ENCODE measurements around the gene PGA3.
A peak's percentile ranks its signal among the peaks of the same experiment; 100 is the strongest.
"Not testable (repeated sequence)": the region's sequence is repeated elsewhere in the genome, so short reads cannot be mapped to it uniquely, and the experiment has no call there.

PGA3 gene

DNA sequence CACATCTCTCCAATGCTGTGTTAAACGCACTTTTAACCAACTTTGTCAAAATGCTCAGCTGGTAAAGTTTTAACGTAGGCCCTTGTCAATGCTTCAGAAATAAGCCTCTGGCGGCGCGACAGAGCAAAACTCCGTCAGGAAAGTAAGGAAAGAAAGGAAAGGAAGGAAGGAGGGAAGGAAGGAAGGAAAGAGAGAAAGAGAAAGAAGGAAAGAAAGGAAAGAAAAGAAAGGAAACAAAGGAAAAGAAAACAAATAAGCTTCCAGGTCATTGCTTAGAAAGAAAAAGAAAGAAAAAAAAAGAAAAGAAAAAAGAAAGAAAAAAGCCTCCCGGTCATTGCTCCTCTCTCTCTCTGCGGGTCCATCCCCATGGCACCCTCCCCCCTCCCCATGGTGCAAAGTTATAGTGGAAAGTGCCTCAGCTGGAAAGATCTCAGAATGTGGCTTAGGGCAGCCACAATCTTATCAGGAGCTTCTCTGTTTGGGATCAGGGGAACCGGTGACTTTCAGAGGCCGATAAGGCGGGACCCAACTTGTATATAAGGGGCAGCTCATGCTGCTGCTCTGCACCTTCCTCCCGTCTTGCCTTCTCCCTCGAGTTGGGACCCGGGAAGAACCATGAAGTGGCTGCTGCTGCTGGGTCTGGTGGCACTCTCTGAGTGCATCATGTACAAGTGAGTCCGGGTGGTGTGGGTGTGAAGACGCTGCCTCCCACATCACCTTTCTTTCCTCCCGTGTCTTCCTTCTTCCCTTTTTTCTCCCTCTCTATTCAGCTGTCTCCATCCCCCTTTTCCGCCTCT lies at the start of gene PGA3:
TSS of gene PGA3 (plus strand) at position 566 of the 797 bp plus-strand sequence. CDS start at position 616, 50 bp downstream.
- H3K9me3 Mint-ChIP-seq, H3K27ac Mint-ChIP-seq, H3K4me3 Mint-ChIP-seq, H3K36me3 Mint-ChIP-seq, H3K4me1 Mint-ChIP-seq, CTCF ChIA-PET, DNase-seq: not testable (repeated sequence)
- peaks cover 42% of the 10 kb centered on the region for H3K27me3 Mint-ChIP-seq

DNA sequence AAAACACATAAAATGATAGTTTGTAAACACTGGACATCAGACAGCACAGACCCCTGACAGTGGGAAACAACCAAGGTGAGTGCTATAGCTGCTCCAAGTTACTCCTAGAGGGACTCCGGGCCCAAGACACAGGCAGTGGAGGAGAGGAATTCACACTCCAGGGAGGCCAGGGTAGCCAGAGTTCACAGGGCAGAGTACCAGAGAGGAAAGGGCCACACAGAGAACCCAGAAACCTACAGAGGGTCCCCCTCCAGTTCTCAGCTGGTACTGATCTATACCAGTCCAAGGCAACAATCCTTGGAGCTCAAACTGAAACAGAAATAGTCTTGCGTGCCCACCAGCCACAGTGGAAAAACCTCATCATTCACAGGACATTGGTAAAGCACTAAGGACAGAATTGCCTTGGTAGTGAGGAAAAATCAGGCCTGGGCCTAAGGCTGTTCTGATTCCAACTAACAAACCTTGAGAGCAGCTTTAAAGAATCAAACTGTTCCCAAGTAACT lies 49.7 kb upstream of the PGA3 start:
- no peak overlapping the region for H3K4me3 Mint-ChIP-seq

DNA sequence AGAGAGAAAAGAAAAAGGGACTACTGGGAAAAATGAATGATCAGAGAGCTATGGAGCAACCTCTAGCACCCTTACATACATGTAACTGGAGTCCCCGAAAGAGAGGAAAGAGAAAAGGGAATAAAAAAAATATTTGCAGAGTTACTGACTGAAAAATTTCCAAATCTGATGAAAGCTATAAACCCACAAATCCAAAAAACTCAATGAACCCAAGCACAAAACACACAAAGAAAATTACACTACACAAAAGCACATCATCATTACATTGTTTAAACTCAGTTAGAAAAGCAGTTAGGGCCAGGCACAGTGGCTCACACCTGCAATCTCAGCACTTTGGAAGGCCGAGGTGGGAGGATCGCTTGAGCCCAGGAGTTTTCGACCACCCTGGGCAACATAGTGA lies 48.8 kb upstream of the PGA3 start:
- H3K27ac Mint-ChIP-seq, result no peak overlapping the region
- H3K27me3 Mint-ChIP-seq, result no peaks in the 10 kb centered on the region
- peaks cover 27% of the 10 kb centered on the region for H3K36me3 Mint-ChIP-seq
- peaks cover 19% of the 10 kb centered on the region for H3K4me1 Mint-ChIP-seq
- DNase-seq, result no peak
- CTCF ChIA-PET, result no interaction called here
- peaks cover 23% of the 10 kb centered on the region for H3K9me3 Mint-ChIP-seq
- H3K4me3 Mint-ChIP-seq, result no peak overlapping the region

More for the DNA sequence above, 49.7 kb upstream of the PGA3 start:
- H3K9me3 Mint-ChIP-seq, result peaks cover 23% of the 10 kb centered on the region
- H3K4me1 Mint-ChIP-seq, result peaks cover 13% of the 10 kb centered on the region
- peaks cover 27% of the 10 kb centered on the region for H3K36me3 Mint-ChIP-seq
- CTCF ChIA-PET, result no interaction called here
- H3K27me3 Mint-ChIP-seq, result no peaks in the 10 kb centered on the region
- no peak for DNase-seq
- no peak overlapping the region for H3K27ac Mint-ChIP-seq

DNA sequence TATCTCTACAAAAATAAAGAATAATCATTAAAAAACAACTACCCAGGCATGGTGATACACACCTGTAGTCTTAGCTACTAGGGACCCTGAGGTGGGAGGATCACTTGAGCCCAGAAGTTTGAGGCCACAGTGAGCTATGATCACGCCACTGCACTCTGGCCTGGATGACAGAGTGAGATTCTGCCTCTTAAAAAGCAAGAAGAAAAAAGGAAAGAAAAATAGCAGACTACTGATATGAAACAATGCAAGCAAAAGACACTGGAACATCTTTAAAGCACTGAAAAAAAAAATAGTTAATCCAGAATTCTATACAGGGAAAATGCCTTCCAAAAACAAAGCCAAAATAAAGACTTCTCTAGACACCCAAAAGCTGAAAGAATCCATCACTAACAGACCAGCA lies 48.0 kb upstream of the PGA3 start:
- CTCF ChIA-PET, result no interaction called here
- peaks cover 23% of the 10 kb centered on the region for H3K9me3 Mint-ChIP-seq
- H3K36me3 Mint-ChIP-seq, result peaks cover 27% of the 10 kb centered on the region
- no peak overlapping the region for H3K27ac Mint-ChIP-seq
- no peak for DNase-seq
- peaks cover 25% of the 10 kb centered on the region for H3K4me1 Mint-ChIP-seq
- no peak overlapping the region for H3K4me3 Mint-ChIP-seq
- H3K27me3 Mint-ChIP-seq, result no peaks in the 10 kb centered on the region

DNA sequence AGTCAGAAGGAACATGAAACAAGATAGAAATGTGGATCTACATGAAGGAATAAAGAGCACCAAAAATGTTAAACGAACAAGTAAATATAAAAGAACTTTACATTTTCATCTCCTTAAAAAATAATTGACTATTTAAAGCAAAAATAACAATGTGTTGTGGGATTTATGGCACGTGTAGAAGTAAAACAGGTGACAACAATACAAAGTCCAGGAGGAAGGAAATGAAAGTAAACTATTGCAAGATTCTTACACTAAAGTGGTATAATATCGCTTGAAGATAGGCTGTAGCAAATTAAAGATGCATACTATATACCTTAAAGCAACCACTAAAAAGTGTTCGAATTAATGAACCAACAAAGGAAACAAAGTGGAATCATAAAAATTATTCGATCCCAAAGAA lies 47.6 kb upstream of the PGA3 start:
- CTCF ChIA-PET, result no interaction called here
- Mint-ChIP-seq H3K27ac (no peak overlapping the region), H3K4me1 (peaks cover 29% of the 10 kb centered on the region), H3K4me3 (no peak overlapping the region), H3K36me3 (peaks cover 27% of the 10 kb centered on the region), H3K27me3 (no peaks in the 10 kb centered on the region), H3K9me3 (peaks cover 23% of the 10 kb centered on the region)
- DNase-seq, result no peak

DNA sequence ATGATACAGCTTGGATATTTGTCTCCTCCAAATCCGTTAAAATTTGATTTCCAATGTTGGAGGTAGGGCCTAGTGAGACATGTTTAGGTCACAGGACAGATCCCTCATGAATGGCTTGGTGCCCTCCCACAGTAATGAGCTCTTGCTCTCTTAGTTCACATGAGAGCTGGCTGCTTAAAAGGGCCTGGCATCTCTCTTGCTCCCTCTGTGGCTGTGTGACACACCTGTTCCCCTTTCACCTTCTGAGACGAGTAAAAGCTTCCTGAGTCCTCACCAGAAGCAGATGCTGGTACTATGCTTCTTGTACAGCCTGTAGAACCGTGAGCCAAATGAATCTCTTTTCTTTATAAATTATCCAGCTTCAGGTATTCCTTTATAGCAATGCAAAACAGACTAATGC lies 45.6 kb upstream of the PGA3 start:
- peaks cover 4% of the 10 kb centered on the region for H3K27me3 Mint-ChIP-seq
- H3K4me1 Mint-ChIP-seq, result peaks cover 43% of the 10 kb centered on the region
- H3K36me3 Mint-ChIP-seq, result peaks cover 27% of the 10 kb centered on the region
- DNase-seq, result no peak
- H3K27ac Mint-ChIP-seq, result peak overlapping the region; percentile 8
- no peak overlapping the region for H3K4me3 Mint-ChIP-seq
- CTCF ChIA-PET, result interaction anchor here (0.9 kb wide), 1 partner anchor 269 kb away, joined by 4 read pairs; no protein-coding TSS in a partner anchor
- peaks cover 23% of the 10 kb centered on the region for H3K9me3 Mint-ChIP-seq

DNA sequence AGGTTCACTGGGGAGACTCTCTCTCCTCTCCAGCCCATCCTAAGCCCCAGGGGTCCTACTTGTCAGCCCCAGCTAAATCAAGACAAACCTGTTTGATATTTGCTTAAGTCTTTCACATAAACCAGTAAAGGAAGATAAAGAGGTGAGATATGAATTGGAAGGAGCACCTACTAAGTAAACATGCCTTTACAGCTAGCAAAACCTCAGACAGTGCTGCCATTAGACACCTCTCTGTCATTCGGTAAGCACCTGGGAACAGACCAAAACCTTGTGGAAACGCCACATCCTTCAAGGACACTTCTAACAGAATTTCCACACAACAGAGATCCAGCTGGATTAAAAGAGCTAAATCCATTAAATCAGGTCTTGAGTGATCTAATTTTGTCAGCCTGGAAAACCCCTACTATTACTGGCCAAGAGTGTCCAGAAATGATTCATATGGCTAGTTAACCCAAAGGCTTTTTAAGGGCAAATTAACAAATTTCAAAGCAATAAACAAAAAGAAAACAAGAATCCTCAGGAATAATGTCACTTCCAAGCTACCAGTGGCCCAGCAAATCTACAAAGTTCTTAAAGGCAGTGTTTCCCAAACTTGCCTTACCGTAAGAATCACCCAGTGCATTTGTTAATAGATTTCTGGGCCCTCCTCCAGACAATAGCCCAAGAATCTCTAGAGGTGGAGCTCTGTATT lies 44.5 kb upstream of the PGA3 start:
- Mint-ChIP-seq H3K9me3 (peaks cover 23% of the 10 kb centered on the region), H3K27me3 (peaks cover 4% of the 10 kb centered on the region), H3K4me1 (peaks cover 50% of the 10 kb centered on the region), H3K36me3 (peaks cover 27% of the 10 kb centered on the region), H3K4me3 (peak overlapping the region; percentile 24), H3K27ac (peak overlapping the region; percentile 29)
- no peak for DNase-seq
- CTCF ChIA-PET, result interaction anchor here (0.9 to 1.2 kb wide), 3 partner anchors 17 to 270 kb away, joined by 3 to 4 read pairs (median 3); no protein-coding TSS in a partner anchor

DNA sequence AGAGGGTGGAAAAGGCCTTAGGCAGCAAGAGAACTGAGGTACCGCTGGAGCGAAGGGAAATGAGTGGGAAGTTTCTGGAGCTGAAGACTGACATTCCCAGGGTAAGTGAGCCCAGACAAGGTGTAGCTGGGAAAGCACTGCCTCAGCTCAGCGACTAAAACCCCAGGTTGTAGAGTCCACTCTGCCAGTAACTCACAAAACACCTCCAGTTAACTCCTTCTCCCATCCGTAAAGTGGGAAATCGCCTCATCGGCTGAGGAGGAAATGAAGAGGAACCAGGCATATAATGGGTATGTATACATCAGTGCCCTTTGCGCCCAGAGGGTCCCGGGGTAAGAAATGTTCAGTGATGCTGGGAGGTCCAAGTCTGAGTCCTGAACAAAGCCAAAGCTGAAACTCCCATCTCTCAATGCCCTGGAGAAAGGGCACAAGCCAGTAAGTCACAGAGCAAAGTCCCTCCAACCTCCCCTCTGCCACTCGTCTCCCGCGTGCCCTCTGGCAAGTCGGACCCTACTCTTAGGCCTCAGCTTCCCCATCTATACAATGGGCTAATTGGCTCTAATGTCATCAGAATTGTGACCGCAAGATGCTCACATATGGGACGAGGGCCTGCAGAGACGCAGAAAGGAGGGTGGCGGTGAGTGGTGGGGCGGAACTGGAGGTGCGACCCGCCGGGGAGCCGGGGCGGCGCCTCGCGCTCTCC lies 42.7 kb upstream of the PGA3 start:
- peaks cover 59% of the 10 kb centered on the region for H3K4me1 Mint-ChIP-seq
- peaks cover 10% of the 10 kb centered on the region for H3K36me3 Mint-ChIP-seq
- H3K4me3 Mint-ChIP-seq, result peak overlapping the region; percentile 80
- no peak for DNase-seq
- H3K27me3 Mint-ChIP-seq, result peaks cover 4% of the 10 kb centered on the region
- peaks cover 5% of the 10 kb centered on the region for H3K9me3 Mint-ChIP-seq
- CTCF ChIA-PET, result interaction anchor here (1.1 kb wide), 1 partner anchor 330 kb away, joined by 3 read pairs; no protein-coding TSS in a partner anchor
- H3K27ac Mint-ChIP-seq, result peak overlapping the region; percentile 89

DNA sequence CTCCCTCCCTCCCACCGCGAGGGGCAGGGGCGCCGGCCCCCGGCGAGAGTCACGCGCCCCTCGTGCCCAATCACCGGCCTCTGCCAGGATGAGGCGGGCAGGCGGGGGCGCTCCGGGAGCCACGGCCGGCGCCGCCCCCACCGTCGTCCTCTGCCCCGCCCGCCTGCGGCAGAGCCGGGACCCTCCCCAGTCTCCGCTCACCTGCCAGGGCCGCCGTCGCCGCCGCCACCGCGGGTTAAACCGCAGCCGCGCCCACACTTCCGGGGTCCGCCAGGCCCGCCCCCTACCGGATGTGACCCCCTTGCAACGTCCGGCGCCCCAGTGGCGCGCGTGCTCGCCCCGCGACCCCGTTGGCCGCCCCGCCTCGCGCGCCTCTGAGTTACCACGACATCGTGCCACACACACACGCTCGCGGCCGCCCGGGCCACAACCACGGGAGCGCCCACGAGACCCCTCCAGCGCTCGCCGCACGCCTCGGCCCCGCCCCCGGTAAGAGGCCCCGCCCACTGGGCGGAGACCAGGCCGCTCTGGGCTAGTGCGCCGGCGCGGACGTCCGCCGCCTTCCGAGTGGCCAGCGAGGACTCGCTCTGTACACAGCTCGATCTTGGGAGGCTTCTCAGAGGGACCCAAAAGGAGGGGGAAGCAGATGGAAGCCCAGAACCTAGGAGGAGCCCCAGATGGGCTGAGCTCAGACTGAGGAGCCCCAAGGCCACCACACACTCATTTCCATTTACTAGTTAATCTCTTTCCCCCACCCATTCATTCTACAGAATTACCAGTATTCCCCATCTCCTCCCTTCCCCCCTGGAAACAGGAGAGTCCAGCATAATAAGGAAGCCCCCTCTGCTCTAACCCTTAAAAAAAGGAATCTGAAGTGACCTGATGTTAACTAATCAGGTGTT lies 41.9 kb upstream of the PGA3 start, which contains the start of gene VPS37C:
TSS of gene VPS37C (minus strand) at position 237 of the 902 bp plus-strand sequence. CDS start 22,597 bp downstream, outside the sequence.
- peaks cover 6% of the 10 kb centered on the region for H3K36me3 Mint-ChIP-seq
- peaks cover 2% of the 10 kb centered on the region for H3K9me3 Mint-ChIP-seq

DNA sequence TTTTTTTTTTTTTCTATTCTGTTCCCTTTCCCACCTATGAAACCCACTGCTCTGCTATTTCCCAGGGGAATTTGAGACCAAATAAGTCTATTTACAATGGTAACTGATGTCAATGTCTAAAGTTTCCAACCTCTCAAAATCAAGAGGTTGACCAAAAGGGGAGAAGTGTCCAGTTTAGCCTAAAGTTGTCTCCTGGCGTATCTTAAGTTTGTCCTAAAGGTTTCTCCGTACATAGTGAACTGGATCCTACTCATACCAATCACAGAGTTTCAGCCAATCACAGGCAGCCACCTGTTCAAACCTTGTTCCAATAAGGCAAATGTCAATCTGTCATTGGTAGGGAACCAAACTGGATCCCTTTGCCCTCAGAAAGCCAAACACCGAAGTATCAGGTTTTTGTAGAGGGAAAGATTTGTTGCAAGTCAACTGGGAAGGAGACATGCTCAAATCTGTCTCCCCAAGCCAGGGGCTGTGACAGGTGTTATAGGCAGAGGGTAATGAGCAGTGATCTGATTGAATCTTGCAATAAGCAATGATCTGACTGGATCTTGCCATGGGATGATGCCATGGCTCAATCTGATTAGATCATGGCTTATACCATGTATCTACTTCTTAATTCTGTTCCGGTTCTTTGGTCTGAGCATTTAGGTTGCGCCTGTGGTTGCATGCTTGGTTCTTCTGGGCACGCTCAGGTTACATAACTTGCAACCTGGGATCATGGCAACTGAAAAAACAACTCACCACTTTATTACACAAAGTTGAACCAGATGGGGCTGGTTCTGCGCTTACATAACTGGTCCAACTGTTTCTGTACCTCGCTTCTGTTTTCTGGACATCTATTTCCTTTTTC lies 41.0 kb upstream of the PGA3 start:
- peaks cover 61% of the 10 kb centered on the region for H3K4me1 Mint-ChIP-seq
- H3K27me3 Mint-ChIP-seq, result peaks cover 4% of the 10 kb centered on the region
- H3K9me3 Mint-ChIP-seq, result no peaks in the 10 kb centered on the region
- CTCF ChIA-PET, result no interaction called here
- peak overlapping the region; percentile 91 for H3K27ac Mint-ChIP-seq
- DNase-seq, result peak; percentile 41
- H3K4me3 Mint-ChIP-seq, result peak overlapping the region; percentile 82
- peaks cover 4% of the 10 kb centered on the region for H3K36me3 Mint-ChIP-seq

More for the DNA sequence above, 41.9 kb upstream of the PGA3 start, which contains the start of gene VPS37C:
- Mint-ChIP-seq H3K4me1 (peaks cover 59% of the 10 kb centered on the region), H3K27ac (peak within 1 kb of the TSS; percentile 91), H3K27me3 (peaks cover 4% of the 10 kb centered on the region), H3K4me3 (peak within 1 kb of the TSS; percentile 82)
- DNase-seq, result peak; percentile 91
- CTCF ChIA-PET, result no interaction called here

DNA sequence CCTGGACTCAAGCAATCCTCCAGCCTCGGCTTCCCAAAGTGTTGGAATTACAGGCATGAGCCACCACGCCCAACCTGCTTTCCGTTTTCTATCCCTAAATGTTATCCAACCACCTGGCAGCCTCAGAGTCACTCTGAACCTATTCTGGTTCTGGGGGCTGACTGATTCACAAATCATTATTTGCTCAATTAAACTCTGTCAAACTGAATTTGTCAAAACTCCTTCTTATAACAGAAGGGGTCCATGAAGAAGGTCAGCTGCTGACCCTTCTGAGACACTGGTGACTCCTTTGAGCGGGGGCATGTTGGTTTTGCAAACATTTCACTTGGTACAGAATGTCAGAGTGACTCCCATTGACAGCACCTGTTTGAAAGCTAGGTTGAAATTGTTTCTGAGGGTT lies 40.3 kb upstream of the PGA3 start:
- CTCF ChIA-PET, result interaction anchor here (0.7 kb wide), 1 partner anchor 122 kb away, joined by 3 read pairs; no protein-coding TSS in a partner anchor
- peaks cover 62% of the 10 kb centered on the region for H3K4me1 Mint-ChIP-seq

DNA sequence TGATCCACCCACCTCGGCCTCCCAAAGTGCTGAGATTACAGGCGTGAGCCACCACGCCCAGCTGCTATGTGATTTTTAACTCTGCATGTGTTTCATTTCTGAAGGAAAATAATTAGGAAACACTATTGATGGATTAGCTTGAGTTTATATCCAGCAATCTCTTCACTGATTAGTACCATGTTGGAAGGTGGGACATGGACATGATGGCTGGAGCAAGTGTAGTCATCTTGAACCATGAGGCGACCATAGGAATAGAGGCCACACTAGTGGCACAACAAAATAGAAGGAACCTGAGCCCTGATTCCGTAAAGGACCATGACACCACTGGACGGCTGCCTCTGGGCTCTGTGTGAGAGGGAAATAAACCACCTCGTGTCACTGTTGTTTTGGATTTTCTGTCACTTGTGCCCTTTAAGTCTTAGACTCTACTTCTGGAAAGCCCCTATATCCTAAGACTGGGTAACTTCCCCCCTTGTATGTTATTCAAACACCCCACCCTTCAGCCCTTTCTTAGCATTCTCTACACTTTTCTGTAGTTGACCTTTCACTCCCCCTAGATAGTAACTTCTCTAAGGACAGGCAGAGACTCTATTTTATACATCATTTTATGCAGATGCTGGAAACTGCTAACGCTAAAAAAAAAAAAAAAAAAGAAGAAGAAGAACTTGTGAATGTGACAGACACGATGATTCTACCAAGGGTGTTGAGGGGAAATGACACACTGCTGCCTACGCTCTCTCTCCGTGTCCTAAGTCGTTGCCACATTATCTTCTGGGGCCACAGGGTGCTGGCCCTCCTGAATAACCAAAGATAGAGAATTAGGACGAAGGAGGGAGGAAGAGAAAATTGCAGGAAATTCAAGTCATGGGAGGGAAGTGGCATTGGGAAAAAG lies 39.4 kb upstream of the PGA3 start:
- Mint-ChIP-seq H3K9me3 (no peaks in the 10 kb centered on the region), H3K4me1 (peaks cover 64% of the 10 kb centered on the region), H3K4me3 (no peak overlapping the region), H3K36me3 (no peaks in the 10 kb centered on the region), H3K27ac (no peak overlapping the region), H3K27me3 (peaks cover 4% of the 10 kb centered on the region)
- DNase-seq, result no peak
- CTCF ChIA-PET, result interaction anchor here (0.7 kb wide), 1 partner anchor 121 kb away, joined by 3 read pairs; no protein-coding TSS in a partner anchor

More for the DNA sequence above, 40.3 kb upstream of the PGA3 start:
- Mint-ChIP-seq H3K4me3 (no peak overlapping the region), H3K27ac (no peak overlapping the region), H3K36me3 (no peaks in the 10 kb centered on the region), H3K27me3 (peaks cover 4% of the 10 kb centered on the region), H3K9me3 (no peaks in the 10 kb centered on the region)
- no peak for DNase-seq
